Cardiac atrium fibroblast (primary cell): ENCODE results near the gene PRR23E. TPM values are rescaled to one million over a fixed set of nuclear protein-coding genes. Genes with fewer than 3 reads are reported as not detected.

ENCODE experiments used
- total RNA-seq: library from RNA; depleted of rRNA; stranded (reverse); fragments of >200 nt; gene quantifications from 2 replicates; pipeline ENCODE4 v1.2.3, GENCODE V29; 2015

The PRR23E gene, protein sequence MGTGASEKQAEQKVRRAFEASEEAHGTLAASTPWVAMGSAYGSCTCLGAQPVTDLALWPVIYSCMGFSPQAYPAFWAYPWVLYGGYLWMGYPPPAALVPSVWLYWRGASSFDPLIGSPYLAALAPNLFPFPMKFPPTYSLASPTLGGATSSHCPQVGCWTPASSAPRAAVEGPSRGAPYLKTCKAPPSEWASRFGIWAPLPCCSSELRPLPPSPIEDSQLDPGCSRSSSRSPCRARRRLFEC
- total RNA-seq, result not detected in 2 replicates

DNA sequence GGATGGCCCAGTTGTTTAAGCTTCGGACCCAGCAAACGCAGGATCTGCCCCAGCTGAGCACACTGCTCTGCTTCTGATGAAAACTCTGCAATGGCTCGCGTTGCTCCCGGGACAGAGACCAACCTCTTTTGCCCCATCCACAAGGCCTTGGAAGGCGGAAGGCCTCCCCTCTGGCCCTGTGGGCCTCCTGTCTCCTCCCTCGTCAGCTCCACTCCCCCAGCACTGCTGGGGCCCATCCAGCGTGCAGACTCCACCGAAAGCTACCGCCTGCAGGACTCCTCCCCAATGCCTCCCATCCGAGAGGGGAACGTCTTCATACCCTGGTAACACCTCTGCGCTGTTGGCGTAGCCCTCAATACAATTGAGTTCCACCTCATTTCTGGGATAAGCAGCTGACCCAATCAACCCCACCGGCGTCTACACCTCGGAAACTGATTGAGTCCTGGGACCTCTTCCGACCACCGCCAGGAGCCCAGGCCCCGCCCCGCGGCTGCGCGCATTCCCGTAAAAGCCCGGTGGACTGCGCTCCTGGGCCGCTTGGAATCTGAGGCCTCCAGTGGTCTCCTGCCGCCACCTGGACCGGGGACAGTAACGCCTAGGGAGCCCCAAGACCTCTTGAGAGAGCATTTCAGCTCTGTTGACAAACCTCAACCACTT is at the start of gene PRR23E:
Gene PRR23E, plus strand, starts transcription at position 556 of the 657 bp plus-strand sequence. CDS start 3,555 bp downstream, outside the sequence.

Other genes starting within 250 kb of the PRR23E start
- gene PLXNA1, start 210.0 kb upstream of the PRR23E start, total RNA-seq, result 43.0 and 47.8 TPM in 2 replicates
- not detected in 2 replicates for gene PRR20G, start 94.9 kb downstream of the PRR23E start, total RNA-seq